GM23248 (cell line): ENCODE data around the gene SYNGR2.

Experiments
- EZH2 ChIP-seq: fragments of 200-600 bp; sonication (generic); IDR thresholded peaks from 2 replicates; pipeline ENCODE4 v1.6.1; 2018; ENCODE audit warnings: antibody characterized with exemption, mild to moderate bottlenecking; ENCODE audit not compliant: insufficient read depth, poor library complexity, severe bottlenecking
- EZH2phosphoT487 ChIP-seq: fragments of 200-600 bp; sonication (generic); IDR thresholded peaks from 2 replicates; pipeline ENCODE4 v1.6.1; 2018; ENCODE audit warnings: antibody characterized with exemption, moderate library complexity, mild to moderate bottlenecking, low read depth; ENCODE audit not compliant: insufficient read depth

- TF ChIP-seq EZH2 (no peak), EZH2phosphoT487 (no peak)
These were observed 17.8 kb downstream of the SYNGR2 start for GRCh38 chr17:78185981-78186691.
